Smooth muscle cell (in vitro differentiated cells): ENCODE measurements around the gene NRXN2. TPM values are rescaled to one million over a fixed set of nuclear protein-coding genes. Genes with fewer than 3 reads are reported as not detected.

Experiments used
- DNase-seq: peaks from one replicate; lab custom pipeline; 2025; ENCODE audit not compliant: unreplicated experiment; lab: John Stamatoyannopoulos, UW
- H2AFZ ChIP-seq: fragments of 200-600 bp; sonication (generic); 2 replicates; pipeline ENCODE4 v1.6.0; 2016; ENCODE audit warnings: antibody characterized with exemption, low read depth, mild to moderate bottlenecking
- H3F3A ChIP-seq: fragments of 200-600 bp; sonication (generic); 2 replicates; pipeline ENCODE4 v1.6.0; 2017; ENCODE audit warnings: antibody characterized with exemption, low read depth
- H3K27ac ChIP-seq: fragments of 200-600 bp; sonication (generic); 2 replicates; pipeline ENCODE4 v1.5.1; 2016; ENCODE audit warnings: low read depth, mild to moderate bottlenecking
- H3K27me3 ChIP-seq: fragments of 200-600 bp; sonication (generic); 2 replicates; pipeline ENCODE4 v1.6.1; 2016; ENCODE audit warnings: low read depth, mild to moderate bottlenecking
- H3K36me3 ChIP-seq: fragments of 200-600 bp; sonication (generic); 2 replicates; pipeline ENCODE4 v1.5.1; 2016; ENCODE audit warnings: low read depth
- H3K4me1 ChIP-seq: fragments of 200-600 bp; sonication (generic); 2 replicates; pipeline ENCODE4 v1.5.1; 2016; ENCODE audit warnings: low read depth
- H3K4me2 ChIP-seq: fragments of 200-600 bp; sonication (generic); 2 replicates; pipeline ENCODE4 v1.6.0; 2016; ENCODE audit warnings: mild to moderate bottlenecking
- H3K4me3 ChIP-seq: fragments of 200-600 bp; sonication (generic); 2 replicates; pipeline ENCODE4 v1.5.1; 2016; ENCODE audit warnings: mild to moderate bottlenecking
- H3K79me2 ChIP-seq: fragments of 200-600 bp; sonication (generic); 2 replicates; pipeline ENCODE4 v1.6.0; 2016; ENCODE audit warnings: low read depth, mild to moderate bottlenecking
- H3K9ac ChIP-seq: fragments of 200-600 bp; sonication (generic); 2 replicates; pipeline ENCODE4 v1.6.0; 2016; ENCODE audit warnings: low read depth
- H3K9me3 ChIP-seq: fragments of 200-600 bp; sonication (generic); replicated peaks from 2 replicates; pipeline ENCODE4 v1.5.1; 2016; ENCODE audit warnings: low read depth
- H4K20me1 ChIP-seq: fragments of 200-600 bp; sonication (generic); 2 replicates; pipeline ENCODE4 v1.6.0; 2016; ENCODE audit warnings: low read depth
- CTCF ChIP-seq: fragments of 200-600 bp; sonication (generic); IDR thresholded peaks from 2 replicates; pipeline ENCODE4 v1.5.1; 2017; ENCODE audit warnings: borderline replicate concordance, mild to moderate bottlenecking, antibody characterized with exemption; ENCODE audit not compliant: insufficient read depth, poor library complexity, severe bottlenecking
- WGBS: methylation state at CpG from one replicate; pipeline ENCODE4 v1.1.7; 2016; ENCODE audit warnings: low lambda C conversion rate; 5-methylcytosine and 5-hydroxymethylcytosine counted together
- polyA plus RNA-seq: library from polyadenylated mRNA; unstranded; fragments of >200 nt; fragmentation: Nextera tagmentation; extraction: Ambion mirVana; gene quantifications from 2 replicates; pipeline ENCODE4 v1.2.1, GENCODE V29; 2016
- total RNA-seq: library from RNA; depleted of rRNA; stranded (reverse); fragments of >200 nt; gene quantifications from 2 replicates; pipeline ENCODE4 v1.2.3, GENCODE V29; 2014

NRXN2 gene
- total and polyA plus RNA-seq, 2 experiments from 2014 or later = 1.4 to 1.7 TPM

DNA sequence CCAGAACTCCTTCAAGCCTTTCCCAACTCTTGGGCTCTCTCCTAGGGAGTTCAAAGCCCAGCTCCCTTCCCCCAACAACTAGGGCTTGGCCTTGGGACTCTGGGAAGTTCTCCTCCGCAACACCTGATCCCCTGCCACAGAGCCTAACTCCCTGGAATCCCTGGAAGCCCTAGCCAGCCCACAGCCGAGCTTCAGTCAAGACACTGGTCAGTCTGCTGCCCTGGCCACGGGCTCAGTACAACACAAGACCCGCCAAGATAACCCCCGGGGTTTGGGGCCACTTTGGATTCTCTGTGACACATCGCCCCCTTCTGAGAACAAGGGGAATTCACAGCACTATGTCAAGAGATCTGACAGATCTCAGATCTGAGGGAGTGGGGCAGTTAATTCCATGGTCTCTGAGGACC, 73.7 kb downstream of the NRXN2 start:
- Histone ChIP-seq H3K9me3 (no peaks in the 10 kb centered on the region), H3K4me2 (no peak overlapping the region), H3K9ac (no peak overlapping the region), H3K27me3 (peaks cover 25% of the 10 kb centered on the region), H3K4me1 (peaks cover 4% of the 10 kb centered on the region), H2AFZ (no peak overlapping the region), H3K27ac (no peak overlapping the region), H3K4me3 (no peak overlapping the region), H3K36me3 (no peaks in the 10 kb centered on the region), H3F3A (no peaks in the 10 kb centered on the region), H4K20me1 (no peaks in the 10 kb centered on the region), H3K79me2 (no peaks in the 10 kb centered on the region)
- 22% methylated on average over 6 of the region's 6 CpGs for WGBS
- DNase-seq = no peak
- peak; percentile 48 for TF ChIP-seq CTCF

- peaks cover 4% of the 10 kb centered on the region for H3K4me1 ChIP-seq
- no peaks in the 10 kb centered on the region for H4K20me1 ChIP-seq
- H3K9me3 ChIP-seq = no peaks in the 10 kb centered on the region
- no peak overlapping the region for H3K4me2 ChIP-seq
- 92% methylated on average over 9 of the region's 9 CpGs for WGBS
- H3K9ac ChIP-seq = no peak overlapping the region
- TF ChIP-seq CTCF = no peak
- no peaks in the 10 kb centered on the region for H3F3A ChIP-seq
- H2AFZ ChIP-seq = no peak overlapping the region
- no peaks in the 10 kb centered on the region for H3K79me2 ChIP-seq
- no peak overlapping the region for H3K4me3 ChIP-seq
- no peak overlapping the region for H3K27ac ChIP-seq
- H3K27me3 ChIP-seq = peaks cover 32% of the 10 kb centered on the region
- H3K36me3 ChIP-seq = no peaks in the 10 kb centered on the region
- DNase-seq = no peak
Measured at GRCh38 chr11:64648551-64648950, 74.4 kb downstream of the NRXN2 start.

DNA sequence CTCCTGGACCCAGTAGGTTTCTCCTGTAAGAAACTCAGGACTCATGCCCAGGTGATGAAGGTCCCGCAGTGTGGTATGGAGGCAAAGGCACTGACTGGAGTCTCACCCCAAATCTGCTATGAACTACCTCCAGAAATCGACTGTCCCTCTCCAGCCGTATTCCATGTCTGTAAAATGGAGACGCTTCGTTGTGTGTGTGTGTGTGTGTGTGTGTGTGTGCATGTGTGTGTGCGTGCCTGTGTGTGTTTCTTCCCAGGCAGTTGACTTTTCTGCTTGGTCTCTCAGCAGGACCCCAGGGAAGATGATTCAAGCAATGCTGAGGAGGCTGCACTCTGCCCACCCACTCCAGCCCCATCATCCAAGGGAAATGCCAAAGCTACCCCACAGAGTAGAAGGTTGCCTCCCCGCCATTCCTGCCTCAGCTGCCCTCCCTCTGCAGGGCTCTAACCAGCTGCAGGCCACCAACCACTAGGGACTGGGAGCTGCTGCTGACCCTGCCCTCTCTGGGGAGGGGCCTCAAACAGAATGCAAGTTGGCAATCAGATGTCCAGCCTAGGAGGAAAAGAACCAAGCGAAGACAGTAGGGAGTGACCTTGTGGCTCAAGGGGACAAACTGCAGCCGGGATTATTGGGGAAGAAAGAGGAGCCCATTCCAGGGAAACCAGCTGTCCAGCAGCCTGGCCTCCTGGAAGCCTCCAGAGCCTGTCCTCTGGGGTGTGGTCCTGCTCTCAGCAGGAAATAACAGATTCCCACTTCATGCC, 75.8 kb downstream of the NRXN2 start:
- no peaks in the 10 kb centered on the region for H4K20me1 ChIP-seq
- H3K9ac ChIP-seq = no peak overlapping the region
- no peaks in the 10 kb centered on the region for H3F3A ChIP-seq
- no peaks in the 10 kb centered on the region for H3K9me3 ChIP-seq
- no peak overlapping the region for H3K4me2 ChIP-seq
- H3K4me1 ChIP-seq = peaks cover 4% of the 10 kb centered on the region
- 72% methylated on average over 9 of the region's 9 CpGs for WGBS
- H2AFZ ChIP-seq = no peak overlapping the region
- peaks cover 46% of the 10 kb centered on the region for H3K27me3 ChIP-seq
- H3K4me3 ChIP-seq = no peak overlapping the region
- no peak overlapping the region for H3K27ac ChIP-seq
- no peaks in the 10 kb centered on the region for H3K79me2 ChIP-seq
- no peaks in the 10 kb centered on the region for H3K36me3 ChIP-seq
- no peak for DNase-seq
- no peak for TF ChIP-seq CTCF
